Adrenal gland (tissue), 5 donors: ENCODE results near the gene SGMS1.

Experiments
- POLR2A ChIP-seq, 2 donors: fragments of 450-650 bp; IDR thresholded peaks; one replicate each; pipeline ENCODE4 v1.6.1; 2017; ENCODE audit warnings: antibody characterized with exemption in 2 of 2, mild to moderate bottlenecking in 2 of 2, moderate library complexity in 1 of 2
- TF ChIP-seq, protein P1 (sequence below), 6 experiments: fragments of 450-650 bp in 4 of 6; fragments of 200-600 bp in 2 of 6; sonication (generic) in 1 of 6; IDR thresholded peaks; 1 replicate in 5 of 6; 2 replicates in 1 of 6; pipeline versions ENCODE4 v1.5.1 to v1.8.0; 2016 to 2021; ENCODE audit warnings: antibody characterized with exemption in 6 of 6, mild to moderate bottlenecking in 2 of 6, moderate library complexity in 1 of 6
- donor health status: DM: no; HTN: no; CAD: no.

GRCh38 chr10:50375051-50375452 is 248.7 kb downstream of the SGMS1 start:
- TF ChIP-seq, protein P1, sequence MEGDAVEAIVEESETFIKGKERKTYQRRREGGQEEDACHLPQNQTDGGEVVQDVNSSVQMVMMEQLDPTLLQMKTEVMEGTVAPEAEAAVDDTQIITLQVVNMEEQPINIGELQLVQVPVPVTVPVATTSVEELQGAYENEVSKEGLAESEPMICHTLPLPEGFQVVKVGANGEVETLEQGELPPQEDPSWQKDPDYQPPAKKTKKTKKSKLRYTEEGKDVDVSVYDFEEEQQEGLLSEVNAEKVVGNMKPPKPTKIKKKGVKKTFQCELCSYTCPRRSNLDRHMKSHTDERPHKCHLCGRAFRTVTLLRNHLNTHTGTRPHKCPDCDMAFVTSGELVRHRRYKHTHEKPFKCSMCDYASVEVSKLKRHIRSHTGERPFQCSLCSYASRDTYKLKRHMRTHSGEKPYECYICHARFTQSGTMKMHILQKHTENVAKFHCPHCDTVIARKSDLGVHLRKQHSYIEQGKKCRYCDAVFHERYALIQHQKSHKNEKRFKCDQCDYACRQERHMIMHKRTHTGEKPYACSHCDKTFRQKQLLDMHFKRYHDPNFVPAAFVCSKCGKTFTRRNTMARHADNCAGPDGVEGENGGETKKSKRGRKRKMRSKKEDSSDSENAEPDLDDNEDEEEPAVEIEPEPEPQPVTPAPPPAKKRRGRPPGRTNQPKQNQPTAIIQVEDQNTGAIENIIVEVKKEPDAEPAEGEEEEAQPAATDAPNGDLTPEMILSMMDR (IDR thresholded peaks at IDR 0.05), result no peak
- no peak for TF ChIP-seq POLR2A (IDR thresholded peaks at IDR 0.05)
